ENCODE data around the gene INSIG2. TPM values are rescaled to one million over a fixed set of nuclear protein-coding genes. Genes with fewer than 3 reads are reported as not detected.

INSIG2 gene
- total RNA-seq, 4 donors from 2014 or later, result 8.5 to 24.5 (median 19.6) TPM

DNA sequence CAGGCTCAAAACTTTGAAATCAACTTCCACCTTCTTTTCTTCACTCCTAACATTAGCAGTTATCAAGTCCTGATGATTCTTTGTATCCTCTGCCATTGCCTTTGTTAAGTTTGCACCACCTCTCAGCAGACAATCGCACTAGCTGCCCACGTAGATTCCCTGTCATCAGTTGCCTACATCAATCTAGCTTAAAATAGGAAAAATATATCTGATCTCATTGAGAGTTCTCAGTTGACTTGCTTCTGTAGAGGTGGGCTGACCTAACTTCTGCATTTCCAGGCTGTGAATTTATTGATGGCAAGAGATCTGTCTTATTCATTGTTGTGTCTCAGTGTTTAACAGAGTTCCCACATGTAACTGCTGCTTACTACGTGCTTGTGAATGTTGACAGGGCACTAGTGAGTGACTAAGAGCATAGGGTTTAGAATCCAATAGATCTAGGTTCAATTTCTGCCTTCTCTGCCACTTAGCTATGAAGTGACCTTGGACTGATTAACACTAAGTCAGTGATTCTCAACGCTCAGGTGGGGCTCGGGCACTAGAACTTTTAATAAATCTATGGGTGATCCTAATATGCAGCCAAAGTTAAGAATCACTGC, 3.7 kb upstream of the INSIG2 start:
- TF ChIP-seq, protein P1, sequence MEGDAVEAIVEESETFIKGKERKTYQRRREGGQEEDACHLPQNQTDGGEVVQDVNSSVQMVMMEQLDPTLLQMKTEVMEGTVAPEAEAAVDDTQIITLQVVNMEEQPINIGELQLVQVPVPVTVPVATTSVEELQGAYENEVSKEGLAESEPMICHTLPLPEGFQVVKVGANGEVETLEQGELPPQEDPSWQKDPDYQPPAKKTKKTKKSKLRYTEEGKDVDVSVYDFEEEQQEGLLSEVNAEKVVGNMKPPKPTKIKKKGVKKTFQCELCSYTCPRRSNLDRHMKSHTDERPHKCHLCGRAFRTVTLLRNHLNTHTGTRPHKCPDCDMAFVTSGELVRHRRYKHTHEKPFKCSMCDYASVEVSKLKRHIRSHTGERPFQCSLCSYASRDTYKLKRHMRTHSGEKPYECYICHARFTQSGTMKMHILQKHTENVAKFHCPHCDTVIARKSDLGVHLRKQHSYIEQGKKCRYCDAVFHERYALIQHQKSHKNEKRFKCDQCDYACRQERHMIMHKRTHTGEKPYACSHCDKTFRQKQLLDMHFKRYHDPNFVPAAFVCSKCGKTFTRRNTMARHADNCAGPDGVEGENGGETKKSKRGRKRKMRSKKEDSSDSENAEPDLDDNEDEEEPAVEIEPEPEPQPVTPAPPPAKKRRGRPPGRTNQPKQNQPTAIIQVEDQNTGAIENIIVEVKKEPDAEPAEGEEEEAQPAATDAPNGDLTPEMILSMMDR (IDR thresholded peaks at IDR 0.05; ENCODE audit: low read depth), result no peak

DNA sequence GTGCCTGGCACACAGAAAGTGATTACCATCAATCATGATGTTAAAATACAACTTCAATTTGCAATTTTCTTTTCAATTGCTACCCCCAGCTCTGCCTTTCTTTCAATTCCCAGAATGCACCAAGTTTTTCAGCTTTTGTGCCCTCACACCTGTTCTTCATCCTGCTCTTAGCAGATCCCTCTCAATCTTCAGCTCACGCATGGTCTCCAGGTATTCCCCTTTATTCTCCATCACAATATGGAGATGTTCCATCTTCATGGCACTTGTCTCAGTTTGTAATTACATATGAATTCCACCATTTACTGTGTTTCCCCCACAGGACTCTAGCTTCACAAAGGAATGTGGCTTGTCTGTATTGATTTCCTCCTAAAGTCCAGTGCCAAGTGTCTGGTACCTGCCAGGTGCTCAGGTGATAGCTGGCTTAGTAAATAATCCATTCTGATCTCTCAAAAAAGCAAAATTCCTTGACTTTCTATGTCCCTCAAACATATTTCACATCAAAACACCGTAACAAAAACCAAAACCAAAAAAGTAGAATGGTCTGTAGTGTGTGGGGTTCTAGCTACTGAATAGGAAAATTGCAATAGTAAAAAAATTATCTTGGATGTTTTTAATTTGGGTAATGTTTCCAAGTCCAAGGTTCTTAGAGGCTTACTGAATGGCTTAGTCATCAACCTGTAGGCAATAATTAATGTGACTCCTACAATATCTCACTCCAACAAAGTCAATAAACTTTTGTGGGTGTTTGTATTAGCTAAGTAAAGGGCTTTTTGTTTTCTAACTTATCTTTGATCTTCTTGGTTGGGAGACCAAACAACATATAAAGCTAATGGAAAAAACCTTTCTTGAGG, 2.9 kb upstream of the INSIG2 start:
- TF ChIP-seq, protein P1 (IDR thresholded peaks at IDR 0.05; ENCODE audit: low read depth), result no peak

DNA sequence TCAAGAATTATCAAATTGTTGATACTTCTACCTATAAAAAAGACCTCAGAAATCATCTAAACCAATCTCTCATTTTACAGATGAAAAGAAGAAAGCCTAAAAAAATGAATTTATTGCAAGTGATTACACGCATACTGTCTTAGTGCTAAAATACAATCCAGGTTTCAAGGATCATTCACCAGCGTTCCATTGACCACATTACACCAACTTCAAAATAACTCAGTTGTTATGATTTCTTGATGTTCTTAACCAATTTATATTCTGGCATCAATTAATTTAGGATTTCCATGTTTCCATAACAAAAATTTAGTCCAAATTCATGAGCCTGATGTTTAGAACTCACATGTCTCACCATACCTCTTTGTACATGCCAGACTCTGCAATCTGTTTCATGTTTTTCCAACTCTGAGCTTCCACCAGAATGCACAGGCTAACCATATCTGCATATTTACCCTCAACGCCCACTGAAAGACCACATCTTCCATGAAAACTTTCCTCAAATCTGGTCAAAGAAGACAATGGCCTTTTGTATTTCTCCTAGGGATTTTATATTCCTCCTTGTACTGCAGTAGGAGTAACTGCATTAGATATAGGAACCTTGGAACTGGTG, 2.1 kb upstream of the INSIG2 start:
- TF ChIP-seq, protein P1 (IDR thresholded peaks at IDR 0.05; ENCODE audit: low read depth), result no peak

DNA sequence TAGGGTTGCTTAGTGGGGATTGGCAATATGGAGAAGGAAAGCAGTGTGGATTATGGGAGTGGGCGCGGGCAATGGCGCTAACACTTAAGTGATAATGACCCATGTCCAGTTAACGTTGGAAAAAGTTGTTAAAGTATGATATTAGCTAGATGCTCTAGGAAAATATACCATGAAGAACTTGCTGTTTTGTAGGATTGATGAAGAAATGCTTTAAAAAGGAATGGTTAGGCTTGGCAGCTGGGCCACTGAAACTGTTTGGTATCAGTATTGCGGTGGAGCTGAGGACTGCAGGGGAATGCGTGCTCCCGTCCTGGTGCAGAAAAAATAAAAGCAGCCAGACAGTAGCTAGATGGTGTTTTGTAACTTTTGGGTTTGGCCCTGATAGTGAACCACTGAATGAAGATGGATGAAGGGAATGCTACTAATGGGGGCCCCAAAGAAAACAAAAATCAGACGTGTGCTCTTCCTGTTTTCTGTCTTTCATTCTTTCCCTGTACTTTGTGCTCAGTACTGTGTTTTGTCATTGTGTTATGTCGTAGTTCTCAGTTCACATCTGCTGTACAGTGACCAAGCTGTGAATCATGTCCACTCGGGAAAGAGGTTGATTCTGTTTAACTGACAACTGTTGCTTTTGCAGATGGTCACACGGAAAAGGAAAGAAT, 999 bp downstream of the INSIG2 start:
- TF ChIP-seq, protein P1 (IDR thresholded peaks at IDR 0.05; ENCODE audit: low read depth), result no peak

DNA sequence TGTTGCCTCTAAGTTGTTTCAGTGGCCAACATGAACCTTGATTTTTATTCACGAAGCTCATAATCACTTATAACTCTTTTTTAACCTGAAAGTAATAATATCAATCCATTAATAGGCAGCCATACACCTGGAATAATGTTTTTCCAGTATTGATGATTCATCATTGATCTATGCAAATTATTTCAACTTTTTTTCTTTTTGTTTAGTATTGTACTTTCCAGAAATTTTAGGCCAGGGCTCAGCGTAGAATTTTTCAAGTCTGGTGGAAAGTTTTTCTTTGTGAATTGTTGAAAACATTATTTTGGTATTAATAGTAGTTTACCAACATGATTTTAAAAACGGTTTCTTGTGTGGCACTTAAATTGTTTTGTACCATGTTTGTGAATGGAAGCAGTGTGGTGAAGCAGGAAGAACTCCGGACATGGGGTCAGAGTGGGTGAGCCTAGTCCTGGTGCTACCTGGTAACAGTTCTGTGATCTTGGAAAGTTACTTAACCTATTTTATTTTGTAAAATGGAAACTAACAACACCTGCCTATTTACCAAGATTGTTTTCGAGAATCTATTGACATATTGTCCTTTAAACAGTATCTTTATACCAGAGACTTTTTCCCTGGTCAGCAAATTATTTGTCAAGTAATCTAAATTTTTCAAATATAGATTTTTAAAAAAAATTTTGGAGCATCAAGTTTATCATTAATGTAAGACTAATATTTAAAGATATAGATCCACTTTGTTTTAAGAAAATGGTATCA, 2.3 kb downstream of the INSIG2 start:
- TF ChIP-seq, protein P1 (IDR thresholded peaks at IDR 0.05; ENCODE audit: low read depth), result no peak

DNA sequence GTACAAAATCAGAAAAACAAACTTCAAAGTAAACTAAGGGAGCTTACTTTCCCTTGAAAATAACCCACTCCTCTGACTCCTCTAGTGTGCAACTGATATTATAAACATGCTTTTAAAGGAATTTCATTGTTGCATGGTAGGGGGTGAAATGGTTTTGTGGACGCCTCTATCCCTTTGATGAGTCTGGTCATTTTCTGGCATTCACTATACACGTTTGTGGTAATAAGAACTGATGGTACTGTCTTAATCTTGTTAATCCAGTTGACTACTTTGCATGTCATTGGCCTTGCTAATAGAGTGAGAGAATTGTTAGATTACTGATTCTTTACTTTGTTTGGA, 2.8 kb downstream of the INSIG2 start:
- TF ChIP-seq, protein P1 (IDR thresholded peaks at IDR 0.05; ENCODE audit: low read depth), result no peak

Data from subcutaneous adipose tissue (tissue), 4 donors.